H9 (cell line): Measurements from ENCODE around the gene KDM4C. TPM values are rescaled to one million over a fixed set of nuclear protein-coding genes. Genes with fewer than 3 reads are reported as not detected.

Source experiments
- DNase-seq: peaks from one replicate; pipeline ENCODE4 v3.0.0-alpha.2; 2017
- H2AFZ ChIP-seq: one replicate; pipeline ENCODE4 v1.6.1; 2013; ENCODE audit warnings: mild to moderate bottlenecking, low read length, control low read depth, moderate library complexity
- H2AK5ac ChIP-seq: 2 replicates; pipeline ENCODE4 v1.6.1; 2013; ENCODE audit warnings: low read length, control low read depth, mixed read lengths; ENCODE audit not compliant: insufficient read length
- H2BK120ac ChIP-seq: one replicate; pipeline ENCODE4 v1.6.1; 2013; ENCODE audit warnings: low read depth, mild to moderate bottlenecking, low read length, control low read depth, inconsistent platforms; ENCODE audit not compliant: poor library complexity, severe bottlenecking
- H2BK12ac ChIP-seq: 2 replicates; pipeline ENCODE4 v1.6.1; 2013; ENCODE audit warnings: low read length, control low read depth, mixed read lengths, low read depth; ENCODE audit not compliant: insufficient read length
- H2BK15ac ChIP-seq: 2 replicates; pipeline ENCODE4 v1.6.1; 2013; ENCODE audit warnings: low read depth, low read length, control low read depth
- H2BK20ac ChIP-seq: one replicate; pipeline ENCODE4 v1.6.1; 2013; ENCODE audit warnings: low read depth, mild to moderate bottlenecking, low read length, control low read depth, inconsistent platforms; ENCODE audit not compliant: poor library complexity, severe bottlenecking
- H2BK5ac ChIP-seq: 2 replicates; pipeline ENCODE4 v1.6.1; 2013; ENCODE audit warnings: low read length, control low read depth, mixed read lengths; ENCODE audit not compliant: insufficient read length
- H3K14ac ChIP-seq: 2 replicates; pipeline ENCODE4 v1.6.1; 2013; ENCODE audit warnings: low read length, control low read depth; ENCODE audit not compliant: insufficient read depth
- H3K18ac ChIP-seq: 2 replicates; pipeline ENCODE4 v1.6.1; 2013; ENCODE audit warnings: low read depth, mild to moderate bottlenecking, mixed read lengths, low read length, control low read depth; ENCODE audit not compliant: insufficient read length
- H3K23ac ChIP-seq: 2 replicates; pipeline ENCODE4 v1.6.1; 2013; ENCODE audit warnings: low read length, control low read depth, mixed read lengths, low read depth; ENCODE audit not compliant: insufficient read length
- H3K23me2 ChIP-seq: 2 replicates; pipeline ENCODE4 v1.6.1; 2013; ENCODE audit warnings: low read depth, mild to moderate bottlenecking, mixed read lengths, low read length, control low read depth; ENCODE audit not compliant: insufficient read length, poor library complexity, severe bottlenecking
- H3K27ac ChIP-seq: 2 replicates; pipeline ENCODE4 v1.5.1; 2013; ENCODE audit warnings: low read length, control low read depth, mixed read lengths, low read depth; ENCODE audit not compliant: insufficient read length
- H3K27me3 ChIP-seq: 2 replicates; pipeline ENCODE4 v1.6.1; 2013; ENCODE audit warnings: low read length, control low read depth, inconsistent platforms; ENCODE audit not compliant: insufficient read depth
- H3K4ac ChIP-seq: 2 replicates; pipeline ENCODE4 v1.6.1; 2013; ENCODE audit warnings: low read depth, mild to moderate bottlenecking, control low read depth, inconsistent platforms, low read length, moderate library complexity
- H3K4me1 ChIP-seq: 2 replicates; pipeline ENCODE4 v1.6.1; 2013; ENCODE audit warnings: low read length, control low read depth, inconsistent platforms; ENCODE audit not compliant: insufficient read depth
- H3K4me2 ChIP-seq: 2 replicates; pipeline ENCODE4 v1.6.1; 2013; ENCODE audit warnings: low read length, control low read depth, mixed read lengths; ENCODE audit not compliant: insufficient read length, insufficient read depth
- H3K56ac ChIP-seq: 2 replicates; pipeline ENCODE4 v1.6.1; 2013; ENCODE audit warnings: low read depth, mild to moderate bottlenecking, mixed read lengths, low read length, control low read depth; ENCODE audit not compliant: insufficient read length
- H3K79me1 ChIP-seq: 2 replicates; pipeline ENCODE4 v1.6.1; 2013; ENCODE audit warnings: low read depth, mild to moderate bottlenecking, moderate library complexity, low read length, control low read depth, inconsistent platforms; ENCODE audit not compliant: insufficient read depth, poor library complexity, severe bottlenecking
- H3K79me2 ChIP-seq: 2 replicates; pipeline ENCODE4 v1.6.1; 2013; ENCODE audit warnings: low read length, control low read depth, inconsistent platforms; ENCODE audit not compliant: insufficient read depth
- H3K9ac ChIP-seq: 2 replicates; pipeline ENCODE4 v1.6.1; 2013; ENCODE audit warnings: low read length, control low read depth, mixed read lengths; ENCODE audit not compliant: insufficient read length; ENCODE audit errors: extremely low read depth
- H3K9me3 ChIP-seq: one replicate; pipeline ENCODE4 v1.6.1; 2013; ENCODE audit warnings: low read depth, low read length, inconsistent platforms; ENCODE audit not compliant: control insufficient read depth
- H3T11ph ChIP-seq: one replicate; pipeline ENCODE4 v1.6.1; 2013; ENCODE audit warnings: mild to moderate bottlenecking, low read length, control low read depth, inconsistent platforms
- H4K20me1 ChIP-seq: one replicate; pipeline ENCODE4 v1.6.1; 2013; ENCODE audit not compliant: control insufficient read depth, insufficient read length, insufficient read depth
- H4K5ac ChIP-seq: 2 replicates; pipeline ENCODE4 v1.6.1; 2013; ENCODE audit warnings: low read depth, mild to moderate bottlenecking, mixed read lengths, low read length, control low read depth; ENCODE audit not compliant: insufficient read length
- H4K8ac ChIP-seq: replicated peaks from 2 replicates; pipeline ENCODE4 v1.6.1; 2013; ENCODE audit warnings: low read length, control low read depth, mixed read lengths, low read depth; ENCODE audit not compliant: insufficient read length
- H4K91ac ChIP-seq: 2 replicates; pipeline ENCODE4 v1.6.1; 2013; ENCODE audit warnings: low read depth, mild to moderate bottlenecking, moderate library complexity, mixed read lengths, low read length, control low read depth; ENCODE audit not compliant: insufficient read length
- H3K27ac Mint-ChIP-seq, 3 experiments: 2 replicates in 2 of 3; 3 replicates in 1 of 3; pipeline ENCODE4 v1.8.0; 2020 to 2021; ENCODE audit warnings: mixed read lengths in 3 of 3, mild to moderate bottlenecking in 1 of 3, moderate library complexity in 1 of 3
- H3K27me3 Mint-ChIP-seq: 2 replicates; pipeline ENCODE4 v1.8.0; 2021; ENCODE audit warnings: low read depth, mild to moderate bottlenecking, moderate library complexity, mixed read lengths
- H3K36me3 Mint-ChIP-seq, 3 experiments: 2 replicates in 2 of 3; 3 replicates in 1 of 3; pipeline ENCODE4 v1.8.0; 2020 to 2021; ENCODE audit warnings: low read depth in 3 of 3, mixed read lengths in 3 of 3; ENCODE audit not compliant: insufficient read depth in 1 of 3
- H3K4me1 Mint-ChIP-seq, 2 experiments: 2 replicates each; pipeline ENCODE4 v1.8.0; 2020; ENCODE audit warnings: mixed read lengths in 2 of 2
- H3K4me3 Mint-ChIP-seq, 2 experiments: 2 replicates in 1 of 2; 3 replicates in 1 of 2; pipeline ENCODE4 v1.8.0; 2020 to 2021; ENCODE audit warnings: mild to moderate bottlenecking in 2 of 2, mixed read lengths in 2 of 2, moderate library complexity in 1 of 2
- H3K9me3 Mint-ChIP-seq, 2 experiments: 2 replicates in 1 of 2; 3 replicates in 1 of 2; pipeline ENCODE4 v1.8.0; 2020; ENCODE audit warnings: mild to moderate bottlenecking in 2 of 2, mixed read lengths in 2 of 2, moderate library complexity in 1 of 2
- WGBS: extraction: QIAGEN DNeasy Blood & Tissue Kit; methylation state at CpG from one replicate; pipeline ENCODE4 v1.1.7; 2013; ENCODE audit warnings: missing lambda C conversion rate, low lambda C conversion rate, mixed read lengths; ENCODE audit not compliant: insufficient read length; ENCODE audit errors: extremely low coverage; 5-methylcytosine and 5-hydroxymethylcytosine counted together
- total RNA-seq: library from RNA; stranded (reverse); gene quantifications from 2 replicates; pipeline ENCODE4 v1.2.1, GENCODE V29; 2021
- TF ChIP-seq, protein P1 (sequence below): fragments of 200-600 bp; sonication (generic); conservative IDR thresholded peaks from 3 replicates; pipeline ENCODE4 v1.8.0; 2021; ENCODE audit warnings: antibody characterized with exemption, mild to moderate bottlenecking

Gene KDM4C
- total RNA-seq, 1 experiment from 2014 or later, result 24.0 TPM

DNA sequence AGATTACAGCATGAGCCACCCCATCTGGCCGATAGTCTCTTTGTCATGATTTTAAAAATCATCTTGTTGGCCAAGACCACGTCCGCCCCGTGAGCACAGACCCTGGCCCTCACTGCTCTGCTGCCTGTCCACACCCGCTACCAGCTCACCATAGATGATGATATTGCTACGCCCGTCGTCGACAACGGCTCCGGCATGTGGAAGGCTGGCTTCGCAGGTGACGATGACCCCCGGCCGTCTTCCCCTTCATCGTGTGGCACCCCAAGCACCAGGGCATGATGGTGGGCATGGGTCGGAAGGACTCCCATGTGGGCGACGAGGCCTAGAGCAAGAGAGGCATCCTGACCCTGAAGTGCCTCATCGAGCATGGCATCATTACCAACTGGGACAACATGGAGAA is 76.5 kb downstream of the KDM4C start:
- TF ChIP-seq, protein P1, sequence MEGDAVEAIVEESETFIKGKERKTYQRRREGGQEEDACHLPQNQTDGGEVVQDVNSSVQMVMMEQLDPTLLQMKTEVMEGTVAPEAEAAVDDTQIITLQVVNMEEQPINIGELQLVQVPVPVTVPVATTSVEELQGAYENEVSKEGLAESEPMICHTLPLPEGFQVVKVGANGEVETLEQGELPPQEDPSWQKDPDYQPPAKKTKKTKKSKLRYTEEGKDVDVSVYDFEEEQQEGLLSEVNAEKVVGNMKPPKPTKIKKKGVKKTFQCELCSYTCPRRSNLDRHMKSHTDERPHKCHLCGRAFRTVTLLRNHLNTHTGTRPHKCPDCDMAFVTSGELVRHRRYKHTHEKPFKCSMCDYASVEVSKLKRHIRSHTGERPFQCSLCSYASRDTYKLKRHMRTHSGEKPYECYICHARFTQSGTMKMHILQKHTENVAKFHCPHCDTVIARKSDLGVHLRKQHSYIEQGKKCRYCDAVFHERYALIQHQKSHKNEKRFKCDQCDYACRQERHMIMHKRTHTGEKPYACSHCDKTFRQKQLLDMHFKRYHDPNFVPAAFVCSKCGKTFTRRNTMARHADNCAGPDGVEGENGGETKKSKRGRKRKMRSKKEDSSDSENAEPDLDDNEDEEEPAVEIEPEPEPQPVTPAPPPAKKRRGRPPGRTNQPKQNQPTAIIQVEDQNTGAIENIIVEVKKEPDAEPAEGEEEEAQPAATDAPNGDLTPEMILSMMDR, result no peak
- no peak overlapping the region for H3K27ac ChIP-seq
- H3K18ac ChIP-seq, result no peak overlapping the region
- DNase-seq, result no peak
- no peak overlapping the region for H3K56ac ChIP-seq
- no peak overlapping the region for H3K4me3 Mint-ChIP-seq
- WGBS, result no CpG with 5 or more reads among the region's 20 CpGs
- H2BK15ac ChIP-seq, result no peak overlapping the region
- no peak overlapping the region for H2BK5ac ChIP-seq
- H3K9ac ChIP-seq, result no peak overlapping the region
- no peaks in the 10 kb centered on the region for H3K4me1 Mint-ChIP-seq
- H2BK12ac ChIP-seq, result no peak overlapping the region
- peaks cover 31 to 41% (median 38%) of the 10 kb centered on the region in 3 experiments for H3K36me3 Mint-ChIP-seq
- H3K23ac ChIP-seq, result no peak overlapping the region
- no peak overlapping the region for H3K4me2 ChIP-seq
- H4K91ac ChIP-seq, result no peak overlapping the region
- no peaks in the 10 kb centered on the region for H3K27me3 ChIP-seq
- no peak overlapping the region for H2AFZ ChIP-seq
- no peak overlapping the region for H2BK20ac ChIP-seq
- H2BK120ac ChIP-seq, result no peak overlapping the region
- H3K4me1 ChIP-seq, result no peaks in the 10 kb centered on the region
- H3K4ac ChIP-seq, result no peak overlapping the region
- no peaks in the 10 kb centered on the region for H3K27me3 Mint-ChIP-seq
- H3K9me3 Mint-ChIP-seq, result peaks cover 3 to 7% of the 10 kb centered on the region in 2 experiments; a peak in 4 of 5 replicates
- no peaks in the 10 kb centered on the region for H3K79me2 ChIP-seq
- H3K79me1 ChIP-seq, result no peaks in the 10 kb centered on the region
- no peaks in the 10 kb centered on the region for H3K9me3 ChIP-seq
- H3T11ph ChIP-seq, result no peak overlapping the region
- no peak overlapping the region for H3K14ac ChIP-seq
- no peak overlapping the region for H4K8ac ChIP-seq
- H4K5ac ChIP-seq, result no peak overlapping the region
- H3K23me2 ChIP-seq, result no peaks in the 10 kb centered on the region
- no peak overlapping the region for H3K27ac Mint-ChIP-seq
- H2AK5ac ChIP-seq, result no peak overlapping the region
- no peaks in the 10 kb centered on the region for H4K20me1 ChIP-seq
